Fibroblast of mammary gland (primary cell): ENCODE measurements around the gene RAX.

Experiments used
- DNase-seq: peaks from one replicate; pipeline ENCODE4 v3.0.0-alpha.2; 2010; ENCODE audit warnings: low read depth
- H3K4me3 ChIP-seq: 2 replicates; pipeline ENCODE4 v1.5.1; 2011; ENCODE audit warnings: low read depth, mild to moderate bottlenecking, low read length, moderate library complexity; ENCODE audit not compliant: control insufficient read depth
- TF ChIP-seq, protein P1 (sequence below): conservative IDR thresholded peaks from 2 replicates; pipeline ENCODE4 v1.5.1; 2011; ENCODE audit warnings: low read depth, low read length, inconsistent platforms; ENCODE audit not compliant: control insufficient read depth, insufficient read depth

The RAX gene

DNA sequence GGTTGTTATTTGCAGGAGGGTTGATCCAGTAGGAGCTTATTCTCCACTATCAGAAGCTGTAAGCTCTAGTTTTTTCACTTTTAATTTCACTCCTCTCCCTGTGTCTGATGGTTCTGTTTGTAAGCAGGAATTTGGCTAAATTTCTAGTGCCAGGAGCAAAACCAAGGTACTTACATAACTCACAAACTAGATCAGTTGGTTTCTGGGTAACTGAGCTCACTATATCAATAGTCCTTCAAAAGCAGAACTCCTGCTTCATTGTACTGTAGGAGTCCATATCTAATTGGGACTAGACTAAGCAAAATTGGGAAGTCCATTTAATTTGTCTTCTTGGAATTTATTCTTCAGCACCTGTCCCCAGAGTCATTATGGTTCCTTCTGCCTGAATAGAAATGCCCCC lies 20.1 kb upstream of the RAX start:
- TF ChIP-seq, protein P1, sequence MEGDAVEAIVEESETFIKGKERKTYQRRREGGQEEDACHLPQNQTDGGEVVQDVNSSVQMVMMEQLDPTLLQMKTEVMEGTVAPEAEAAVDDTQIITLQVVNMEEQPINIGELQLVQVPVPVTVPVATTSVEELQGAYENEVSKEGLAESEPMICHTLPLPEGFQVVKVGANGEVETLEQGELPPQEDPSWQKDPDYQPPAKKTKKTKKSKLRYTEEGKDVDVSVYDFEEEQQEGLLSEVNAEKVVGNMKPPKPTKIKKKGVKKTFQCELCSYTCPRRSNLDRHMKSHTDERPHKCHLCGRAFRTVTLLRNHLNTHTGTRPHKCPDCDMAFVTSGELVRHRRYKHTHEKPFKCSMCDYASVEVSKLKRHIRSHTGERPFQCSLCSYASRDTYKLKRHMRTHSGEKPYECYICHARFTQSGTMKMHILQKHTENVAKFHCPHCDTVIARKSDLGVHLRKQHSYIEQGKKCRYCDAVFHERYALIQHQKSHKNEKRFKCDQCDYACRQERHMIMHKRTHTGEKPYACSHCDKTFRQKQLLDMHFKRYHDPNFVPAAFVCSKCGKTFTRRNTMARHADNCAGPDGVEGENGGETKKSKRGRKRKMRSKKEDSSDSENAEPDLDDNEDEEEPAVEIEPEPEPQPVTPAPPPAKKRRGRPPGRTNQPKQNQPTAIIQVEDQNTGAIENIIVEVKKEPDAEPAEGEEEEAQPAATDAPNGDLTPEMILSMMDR: no peak

DNA sequence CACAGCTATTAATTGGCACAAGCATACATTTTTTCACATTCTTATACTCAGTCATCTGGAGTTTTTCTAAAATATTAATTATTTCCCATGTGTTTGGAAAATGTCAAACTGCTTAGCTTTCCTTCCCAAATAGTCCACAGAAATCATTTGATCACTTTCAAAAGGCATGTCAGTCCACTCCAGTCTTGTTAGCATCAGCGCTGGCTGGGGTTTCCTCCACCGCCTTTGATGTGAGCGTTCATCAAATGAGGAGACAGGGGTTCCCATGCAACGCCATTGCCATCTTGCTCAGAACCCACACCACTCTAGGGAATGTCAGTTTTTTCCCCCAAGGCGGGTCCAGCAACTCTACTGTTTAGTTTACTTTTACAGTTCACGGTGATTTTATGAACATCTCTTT lies 13.1 kb upstream of the RAX start:
- no peak for DNase-seq
- no peak overlapping the region for H3K4me3 ChIP-seq
- TF ChIP-seq, protein P1: no peak

More for the DNA sequence above, 20.1 kb upstream of the RAX start:
- no peak for DNase-seq
- H3K4me3 ChIP-seq: no peak overlapping the region

DNA sequence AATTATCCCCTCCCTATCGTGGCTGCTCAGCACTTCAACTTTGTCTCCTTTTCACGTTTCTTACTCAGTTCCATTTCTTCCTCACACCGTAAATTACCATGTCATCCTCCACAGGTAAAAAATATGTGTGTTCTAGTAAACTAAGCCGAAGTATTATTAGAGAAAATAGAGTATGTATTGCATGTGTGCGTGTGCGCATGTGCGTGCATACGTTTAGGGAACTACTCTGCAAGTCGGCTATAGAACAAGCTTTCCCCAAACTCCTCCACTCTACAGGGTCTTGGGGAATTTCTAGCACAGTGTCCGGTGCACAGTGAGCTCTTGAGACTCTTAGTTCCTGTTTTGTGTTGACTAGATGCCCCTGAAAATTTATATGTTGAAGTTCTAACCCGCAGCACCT lies 9.1 kb upstream of the RAX start:
- no peak overlapping the region for H3K4me3 ChIP-seq
- TF ChIP-seq, protein P1: no peak
- DNase-seq: no peak

DNA sequence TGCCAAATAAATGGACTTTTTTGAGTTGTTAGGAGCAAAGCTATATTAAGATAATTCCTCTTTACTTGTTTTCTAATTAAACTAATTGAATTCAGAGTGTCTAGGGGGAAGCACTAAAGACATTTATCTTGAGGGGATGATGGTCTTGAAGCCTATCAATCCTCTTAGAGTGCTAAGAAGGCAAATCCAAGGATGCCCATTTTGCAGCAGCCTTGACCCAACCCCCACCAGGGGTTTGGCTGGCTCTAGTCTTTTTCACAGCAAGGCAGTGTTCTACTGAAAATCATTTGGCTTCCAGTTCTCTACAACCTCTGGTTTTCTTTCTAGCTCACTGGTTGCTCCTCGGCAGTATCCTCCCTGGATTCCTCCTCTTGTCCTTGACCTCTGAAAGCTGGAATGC lies 6.5 kb upstream of the RAX start:
- DNase-seq: no peak
- no peak overlapping the region for H3K4me3 ChIP-seq
- TF ChIP-seq, protein P1: no peak

DNA sequence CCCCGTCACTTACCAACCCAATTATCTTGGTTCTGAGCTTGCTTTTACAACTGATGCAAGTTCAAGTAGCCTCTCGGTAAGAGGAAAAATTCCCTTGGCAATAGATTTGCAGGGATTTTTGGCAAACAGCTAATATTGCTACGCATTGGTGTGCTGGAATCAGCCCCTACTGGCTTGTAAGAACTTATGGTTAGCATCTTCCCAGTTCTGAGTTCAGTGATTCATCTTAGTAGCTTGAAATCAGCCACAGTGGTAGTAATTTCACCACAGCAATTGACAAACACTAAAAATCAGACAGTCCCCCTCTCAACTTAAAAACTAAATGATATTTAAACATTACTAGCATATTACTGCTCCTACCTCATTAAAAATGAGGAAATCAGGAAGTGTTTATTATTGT lies 5.9 kb upstream of the RAX start:
- peak; percentile 12 for DNase-seq
- TF ChIP-seq, protein P1: no peak
- H3K4me3 ChIP-seq: no peak overlapping the region

DNA sequence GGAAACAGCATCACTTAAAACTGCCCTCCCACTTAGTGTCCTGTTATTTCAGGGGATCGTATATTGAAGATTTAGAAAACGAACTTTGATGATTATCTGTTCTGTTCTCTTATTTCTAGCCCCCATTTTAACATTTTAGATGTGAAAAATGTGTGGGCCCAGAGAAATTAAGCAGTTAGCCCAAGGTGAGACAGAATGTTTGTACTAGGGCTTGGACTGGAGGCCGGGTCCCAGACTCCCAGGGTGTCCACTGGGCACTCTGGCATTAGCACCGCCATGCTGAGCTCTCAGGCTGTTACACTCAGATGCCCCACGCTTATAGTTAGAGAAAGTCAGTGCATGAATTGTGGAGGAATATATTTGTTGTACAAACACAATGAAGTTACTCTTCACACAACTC lies 5.5 kb upstream of the RAX start:
- TF ChIP-seq, protein P1: no peak
- H3K4me3 ChIP-seq: no peak overlapping the region
- no peak for DNase-seq

DNA sequence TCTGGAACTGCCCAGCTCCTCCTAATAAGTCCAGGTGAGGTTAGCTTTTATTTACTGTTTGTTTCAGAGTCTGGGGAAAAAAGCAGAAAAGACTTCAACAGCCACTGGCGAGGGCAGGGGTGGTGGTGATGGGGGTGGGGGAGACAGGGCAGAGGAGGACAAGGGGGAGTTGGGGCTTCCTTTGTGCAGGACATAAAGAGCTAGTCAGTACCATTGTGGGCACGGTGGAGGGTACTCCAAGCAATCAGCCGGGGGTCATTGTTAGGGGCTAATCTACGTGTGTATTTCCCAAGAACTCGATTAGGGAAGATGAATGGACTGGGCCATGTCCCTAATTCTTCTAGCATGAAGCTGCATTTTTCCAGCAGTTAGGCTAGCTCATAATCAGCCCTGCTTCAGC lies 2.8 kb upstream of the RAX start:
- DNase-seq: no peak
- TF ChIP-seq, protein P1: no peak
- H3K4me3 ChIP-seq: no peak overlapping the region
